Body of pancreas (tissue), 4 donors: ENCODE data around the gene FAM9A. TPM values are rescaled to one million over a fixed set of nuclear protein-coding genes. Genes with fewer than 3 reads are reported as not detected.

Experiments
- ATAC-seq: fragments of 150-250 bp; one replicate; pipeline ENCODE4 v1.9.1; 2016
- DNase-seq, 4 donors: peaks; one replicate each; pipeline ENCODE4 v3.0.0-alpha.2; 2019
- H3K27ac ChIP-seq, 4 donors: fragments of 200-600 bp; sonication (generic); 1 replicate in 3 of 4; 2 replicates in 1 of 4; pipeline versions ENCODE4 v1.5.1 to v1.6.1; 2016 to 2019; ENCODE audit warnings: mild to moderate bottlenecking in 1 of 4, mixed read lengths in 1 of 4, moderate library complexity in 1 of 4
- H3K27me3 ChIP-seq, 2 donors: fragments of 200-600 bp; sonication (generic); one replicate each; pipeline ENCODE4 v1.6.0; 2016; ENCODE audit warnings: mild to moderate bottlenecking in 1 of 2
- H3K36me3 ChIP-seq, 2 donors: fragments of 200-600 bp; sonication (generic); replicated peaks in 1 of 2; 2 replicates each; pipeline ENCODE4 v1.5.1; 2016; ENCODE audit warnings: low read depth in 2 of 2; ENCODE audit not compliant: insufficient read depth in 1 of 2
- H3K4me1 ChIP-seq: fragments of 200-600 bp; sonication (generic); one replicate; pipeline ENCODE4 v1.6.0; 2016
- H3K4me3 ChIP-seq, 2 donors: fragments of 200-600 bp; sonication (generic); 1 replicate in 1 of 2; 2 replicates in 1 of 2; pipeline ENCODE4 v1.5.1; 2016 to 2019
- H3K9me3 ChIP-seq, 3 donors: fragments of 200-600 bp; sonication (generic); 1 replicate in 2 of 3; 2 replicates in 1 of 3; pipeline ENCODE4 v1.5.1; 2016
- CTCF ChIP-seq, 7 experiments: fragments of 450-650 bp in 4 of 7; fragments of 200-600 bp in 3 of 7; sonication (generic) in 3 of 7; IDR thresholded peaks; one replicate each; pipeline ENCODE4 v1.5.1; 2016 to 2019; ENCODE audit warnings: antibody characterized with exemption in 7 of 7
- POLR2A ChIP-seq, 3 donors: fragments of 450-650 bp; IDR thresholded peaks; one replicate each; pipeline ENCODE4 v1.6.1; 2016; ENCODE audit warnings: antibody characterized with exemption in 3 of 3, mild to moderate bottlenecking in 2 of 3
- WGBS, 2 donors: methylation state at CpG; one replicate each; pipeline ENCODE4 v1.1.5; 2017; 5-methylcytosine and 5-hydroxymethylcytosine counted together
- intact Hi-C: fragments of 100-400 bp; cut with DNase I; formaldehyde crosslinking; loops from one replicate; pipeline ENCODE4 v1.15.1; 2023
- total RNA-seq, 2 donors: library from RNA; depleted of rRNA; stranded (reverse); fragments of >200 nt; gene quantifications; one replicate each; pipeline ENCODE4 v1.1.0, GENCODE V29; 2016

Gene FAM9A
- total RNA-seq, 2 donors from 2014 or later, result not detected

- ATAC-seq (no peak), DNase-seq (no peak)
- Histone ChIP-seq H3K9me3 (no peaks in the 10 kb centered on the region), H3K27me3 (no peaks in the 10 kb centered on the region), H3K4me1 (no peaks in the 10 kb centered on the region), H3K27ac (no peak overlapping the region), H3K4me3 (no peak overlapping the region), H3K36me3 (no peaks in the 10 kb centered on the region)
- intact Hi-C loops, result no loop called here
- 38 to 62% methylated on average over 1 of the region's 1 CpG for WGBS, 2 donors
- TF ChIP-seq POLR2A (IDR thresholded peaks at IDR 0.05) (no peak), CTCF (IDR thresholded peaks at IDR 0.05) (no peak)
Observed at GRCh38 chrX:8844157-8844556, 43.0 kb upstream of the FAM9A start.

GRCh38 chrX:8841911-8842310 lies 40.7 kb upstream of the FAM9A start:
- no peak overlapping the region for H3K4me3 ChIP-seq
- H3K4me1 ChIP-seq, result no peaks in the 10 kb centered on the region
- H3K36me3 ChIP-seq, result no peaks in the 10 kb centered on the region
- H3K27me3 ChIP-seq, result no peaks in the 10 kb centered on the region
- TF ChIP-seq POLR2A (IDR thresholded peaks at IDR 0.05), result no peak
- no peak for TF ChIP-seq CTCF (IDR thresholded peaks at IDR 0.05)
- 83 to 84% methylated on average over 6 of the region's 6 CpGs for WGBS, 2 donors
- ATAC-seq (no peak), DNase-seq (no peak)
- H3K27ac ChIP-seq, result no peak overlapping the region
- intact Hi-C loops, result no loop called here
- no peaks in the 10 kb centered on the region for H3K9me3 ChIP-seq

- 46 to 50% methylated on average over 1 of the region's 1 CpG for WGBS, 2 donors
- H3K36me3 ChIP-seq, result no peaks in the 10 kb centered on the region
Observed at GRCh38 chrX:8834392-8834791, 33.2 kb upstream of the FAM9A start.

GRCh38 chrX:8832582-8833378 lies 31.6 kb upstream of the FAM9A start:
- no peaks in the 10 kb centered on the region for H3K4me1 ChIP-seq
- H3K36me3 ChIP-seq, result no peaks in the 10 kb centered on the region
- DNase-seq (no peak), ATAC-seq (no peak)
- no peak overlapping the region for H3K27ac ChIP-seq
- intact Hi-C loops, result no loop called here
- 35 to 67% methylated on average over 3 of the region's 4 CpGs for WGBS, 2 donors
- no peaks in the 10 kb centered on the region for H3K9me3 ChIP-seq
- TF ChIP-seq CTCF (IDR thresholded peaks at IDR 0.05) (no peak), POLR2A (IDR thresholded peaks at IDR 0.05) (no peak)
- H3K4me3 ChIP-seq, result no peak overlapping the region
- H3K27me3 ChIP-seq, result no peaks in the 10 kb centered on the region

More at GRCh38 chrX:8834392-8834791, 33.2 kb upstream of the FAM9A start:
- ATAC-seq, result no peak
- DNase-seq, result no peak
- H3K4me3 ChIP-seq, result no peak overlapping the region
- H3K9me3 ChIP-seq, result no peaks in the 10 kb centered on the region
- no peaks in the 10 kb centered on the region for H3K4me1 ChIP-seq
- no peak for TF ChIP-seq CTCF (IDR thresholded peaks at IDR 0.05)
- TF ChIP-seq POLR2A (IDR thresholded peaks at IDR 0.05), result no peak
- intact Hi-C loops, result no loop called here
- no peaks in the 10 kb centered on the region for H3K27me3 ChIP-seq
- H3K27ac ChIP-seq, result no peak overlapping the region

- Histone ChIP-seq H3K27me3 (no peaks in the 10 kb centered on the region), H3K4me1 (no peaks in the 10 kb centered on the region), H3K36me3 (no peaks in the 10 kb centered on the region), H3K4me3 (no peak overlapping the region), H3K27ac (no peak overlapping the region), H3K9me3 (no peaks in the 10 kb centered on the region)
- ATAC-seq, result no peak
- intact Hi-C loops, result no loop called here
- 95 to 100% methylated on average over 1 of the region's 1 CpG for WGBS, 2 donors
- no peak for DNase-seq
- TF ChIP-seq CTCF (IDR thresholded peaks at IDR 0.05) (no peak), POLR2A (IDR thresholded peaks at IDR 0.05) (no peak)
Observed at GRCh38 chrX:8823698-8824097, 22.5 kb upstream of the FAM9A start.
